Stimulated activated CD8-positive, alpha-beta memory T cell treated with anti-CD3 and anti-CD28 coated beads, Interleukin-2, amount 100 ng/mL, for 48 hours (primary cell): Measurements from ENCODE around the gene GLMP.

Experiments used
- DNase-seq, 2 donors: peaks; one replicate each; pipeline ENCODE4 v3.0.0-alpha.2; 2020; ENCODE audit warnings: low read depth in 2 of 2

Gene GLMP

DNA sequence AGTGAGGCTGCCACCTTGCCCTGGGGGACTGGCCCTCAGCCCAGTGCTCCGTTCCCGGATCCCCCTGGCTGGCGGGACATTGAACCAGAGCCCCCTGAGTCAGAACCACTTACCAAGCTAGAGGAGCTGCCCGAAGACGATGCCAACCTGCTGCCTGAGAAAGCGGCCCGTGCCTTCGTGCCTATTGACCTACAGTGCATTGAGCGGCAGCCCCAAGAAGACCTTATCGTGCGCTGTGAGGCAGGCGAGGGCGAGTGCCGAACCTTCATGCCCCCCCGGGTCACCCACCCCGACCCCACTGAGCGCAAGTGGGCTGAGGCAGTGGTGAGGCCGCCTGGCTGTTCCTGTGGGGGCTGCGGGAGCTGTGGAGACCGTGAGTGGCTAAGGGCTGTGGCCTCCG lies 10.0 kb downstream of the GLMP start:
- DNase-seq: no peak

DNA sequence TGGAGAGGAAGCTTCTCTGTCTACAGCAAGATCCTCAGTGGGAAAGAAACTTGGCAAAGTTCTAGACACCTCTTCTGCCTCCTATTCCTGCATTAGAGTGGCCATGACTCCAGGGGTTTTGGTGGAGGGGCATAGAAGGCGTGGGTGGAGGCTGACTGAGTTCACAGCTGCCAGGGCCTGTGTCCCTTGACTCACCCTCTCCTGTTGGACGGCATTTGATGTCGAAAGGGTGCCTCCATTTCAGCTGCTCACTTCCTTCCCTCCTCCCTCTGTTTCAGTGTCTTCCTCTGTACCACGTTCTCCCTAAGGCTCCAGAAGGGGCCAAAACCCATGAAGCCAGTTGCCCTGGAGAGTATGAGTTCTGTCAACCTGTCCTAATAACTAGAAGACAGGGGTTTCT lies 10.7 kb downstream of the GLMP start:
- no peak for DNase-seq

DNA sequence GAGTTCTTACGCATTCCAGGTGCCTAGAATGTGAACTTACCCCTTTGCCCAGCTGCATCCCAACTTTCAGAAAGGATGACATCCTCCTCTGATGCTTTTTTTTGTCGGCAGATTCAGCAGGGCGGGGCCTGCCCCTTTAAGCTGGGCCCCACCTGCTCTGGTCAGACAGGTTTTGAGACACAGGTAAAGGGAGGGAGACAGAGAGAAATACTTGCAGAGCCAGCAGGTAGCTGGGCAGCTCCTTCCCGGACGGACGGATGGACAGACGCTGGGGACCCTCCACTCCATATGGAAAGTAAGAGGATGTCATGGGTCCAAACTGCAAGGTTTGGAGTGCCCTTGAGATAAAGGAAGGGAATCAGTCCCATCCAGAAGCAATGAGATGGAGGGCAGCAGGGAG lies 11.4 kb downstream of the GLMP start, which contains the start of gene TMEM79:
TSS of gene TMEM79 (plus strand) at position 214 of the 400 bp plus-strand sequence. CDS start 902 bp downstream, outside the sequence.
- DNase-seq: no peak

DNA sequence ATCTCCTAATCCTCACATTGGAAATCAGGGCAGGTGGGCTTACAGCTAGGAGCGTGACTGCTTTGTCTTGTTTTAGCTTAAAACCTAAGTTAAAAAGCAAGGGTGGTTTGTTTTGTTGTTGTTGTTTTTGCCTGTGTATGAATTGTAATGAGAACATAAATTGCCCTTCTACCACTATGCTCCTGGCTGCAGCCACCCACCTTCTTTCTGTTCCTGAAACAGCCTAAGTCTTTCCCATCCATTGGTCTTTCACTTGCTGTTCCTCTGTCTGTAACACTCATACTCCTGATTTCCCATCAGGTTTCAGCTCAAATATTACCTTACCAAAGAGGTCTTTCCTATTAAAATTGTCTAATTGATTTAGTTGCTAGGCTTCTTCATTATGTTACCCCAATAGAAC lies 12.0 kb downstream of the GLMP start:
- no peak for DNase-seq

DNA sequence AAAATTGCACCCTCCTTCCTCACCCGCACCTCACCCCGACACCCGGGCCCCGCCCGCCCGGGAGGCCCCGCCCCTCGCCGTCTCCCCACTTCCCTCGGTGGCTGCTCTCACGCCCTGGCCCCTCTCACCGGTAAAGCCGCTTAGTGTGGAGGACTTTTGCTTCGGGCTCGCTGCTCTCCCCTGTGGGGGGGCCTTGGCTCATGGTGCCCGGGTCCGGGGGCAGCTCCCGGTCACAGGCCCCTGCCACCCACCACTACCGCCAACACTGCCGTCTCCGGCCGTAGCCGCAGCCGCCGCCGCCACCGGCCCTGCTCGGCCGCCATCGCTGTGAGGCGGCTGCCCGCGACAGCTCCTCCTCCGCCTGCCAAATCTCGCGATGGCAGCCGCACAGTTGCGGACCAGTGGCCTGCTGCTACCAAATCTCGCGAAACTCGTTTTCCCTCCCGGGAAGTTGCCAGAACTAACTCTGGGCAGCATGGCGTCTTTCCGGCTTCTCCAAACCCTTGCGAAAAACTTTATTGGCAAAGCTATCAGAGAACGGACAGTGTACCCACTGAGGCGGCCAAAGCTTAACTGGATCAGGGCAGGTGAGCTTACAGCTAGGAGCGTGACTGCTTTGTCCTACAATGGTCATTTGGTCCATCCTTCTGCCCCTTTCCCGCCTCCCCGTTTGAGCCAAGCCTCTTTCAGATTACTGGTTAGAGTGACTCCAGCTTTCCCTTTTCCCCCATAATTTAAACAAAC lies 12.8 kb downstream of the GLMP start, which contains the start of gene SMG5:
TSS of gene SMG5 (minus strand) at position 347 of the 744 bp plus-strand sequence. CDS start at position 202, 145 bp downstream.
- peak; percentile 89 to 93 for DNase-seq

DNA sequence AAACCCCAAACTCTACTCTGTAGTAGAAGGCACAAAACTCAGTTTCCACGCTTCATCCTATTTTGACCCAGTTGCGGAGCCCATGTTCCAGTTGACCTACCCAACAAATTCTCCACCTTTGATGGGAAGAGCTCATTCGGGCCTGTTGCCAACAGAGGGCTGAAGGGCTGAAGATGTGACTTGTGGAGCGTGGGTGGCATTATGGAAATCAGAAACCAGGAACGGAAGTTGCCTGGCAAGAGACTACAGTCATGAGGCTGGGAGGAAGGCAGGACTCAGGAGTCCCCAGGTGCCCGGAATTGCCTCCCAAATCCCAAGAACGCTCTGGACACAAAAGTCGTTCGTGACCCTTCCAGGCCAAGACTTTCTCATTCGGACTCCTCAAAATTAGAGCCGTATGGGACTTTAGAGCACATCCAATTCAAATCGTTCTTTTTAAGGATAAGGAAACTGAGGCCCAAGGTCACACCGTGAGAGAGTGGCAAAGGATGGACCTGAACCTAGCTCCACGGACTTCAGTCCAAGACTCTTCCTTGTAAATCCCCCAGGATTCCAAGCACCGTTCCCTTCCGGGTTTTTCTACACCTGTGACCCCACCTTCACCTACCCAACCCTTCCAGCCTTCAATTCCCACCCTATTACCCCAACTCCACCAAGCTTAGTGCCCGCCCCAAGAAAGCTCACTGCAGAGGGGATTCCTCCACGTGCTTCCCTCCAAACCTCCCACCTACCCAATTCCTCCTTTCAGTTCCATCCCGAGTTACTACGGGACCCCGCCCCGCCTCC lies 13.6 kb downstream of the GLMP start:
- peak in 1 of 2 donors; percentile 5 for DNase-seq

DNA sequence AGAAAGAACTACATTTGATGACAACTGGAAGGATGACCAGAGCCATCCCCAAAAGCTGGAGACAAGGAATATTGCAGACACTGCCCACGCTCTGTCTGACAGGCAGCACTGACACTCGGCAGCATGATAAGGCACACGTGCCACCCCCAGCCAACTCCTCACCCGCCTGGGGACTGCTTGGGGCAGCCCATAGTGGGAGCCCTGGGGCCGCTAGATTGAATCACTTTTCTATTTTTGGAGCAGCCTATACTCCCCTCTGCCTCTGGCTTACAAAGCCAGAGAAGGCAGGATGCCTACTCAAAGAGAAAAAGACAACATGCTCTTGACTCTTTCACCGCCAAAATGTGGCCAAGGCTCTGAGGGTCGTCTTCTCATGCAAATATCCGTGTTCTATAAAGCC lies 14.2 kb downstream of the GLMP start:
- DNase-seq: peak; percentile 37 to 47

DNA sequence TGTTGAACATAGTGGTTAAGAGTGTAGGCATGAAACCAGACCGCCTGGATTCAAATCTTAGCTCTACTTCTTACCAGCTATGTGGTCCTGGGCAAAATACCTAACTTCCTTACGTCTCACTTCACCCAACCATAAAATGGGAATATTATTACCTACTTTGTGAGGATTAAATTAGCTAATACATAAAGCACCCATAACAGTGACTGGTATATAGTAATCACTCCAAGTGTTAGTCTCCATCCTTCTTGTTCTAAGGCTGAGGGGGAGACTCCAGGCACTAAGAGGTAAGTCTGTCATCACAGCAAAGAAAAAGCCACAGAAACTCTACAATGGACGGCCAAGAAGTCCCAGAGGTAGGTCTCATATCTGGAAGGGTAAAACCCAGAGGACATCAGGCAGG lies 15.6 kb downstream of the GLMP start:
- DNase-seq: no peak

DNA sequence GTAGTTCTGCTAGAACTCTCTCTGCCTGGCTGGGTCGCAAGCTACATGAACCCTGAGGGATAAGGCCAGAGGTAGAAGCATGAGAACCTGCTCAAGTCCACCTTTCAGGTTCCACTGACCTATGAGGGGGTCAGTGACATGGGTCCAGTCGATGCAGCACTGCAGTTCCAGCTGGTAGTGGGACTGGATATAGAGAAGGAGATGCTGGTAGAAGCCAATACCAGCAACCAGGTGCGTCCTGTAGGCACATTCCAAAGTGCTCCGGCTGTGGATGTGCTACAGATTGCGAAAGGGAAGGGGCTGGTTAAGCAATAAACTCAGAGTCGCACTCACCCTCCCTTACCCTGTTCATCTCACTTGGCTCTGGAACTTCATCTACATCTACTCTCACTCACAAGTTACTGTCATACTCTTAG lies 18.5 kb downstream of the GLMP start:
- DNase-seq: no peak

DNA sequence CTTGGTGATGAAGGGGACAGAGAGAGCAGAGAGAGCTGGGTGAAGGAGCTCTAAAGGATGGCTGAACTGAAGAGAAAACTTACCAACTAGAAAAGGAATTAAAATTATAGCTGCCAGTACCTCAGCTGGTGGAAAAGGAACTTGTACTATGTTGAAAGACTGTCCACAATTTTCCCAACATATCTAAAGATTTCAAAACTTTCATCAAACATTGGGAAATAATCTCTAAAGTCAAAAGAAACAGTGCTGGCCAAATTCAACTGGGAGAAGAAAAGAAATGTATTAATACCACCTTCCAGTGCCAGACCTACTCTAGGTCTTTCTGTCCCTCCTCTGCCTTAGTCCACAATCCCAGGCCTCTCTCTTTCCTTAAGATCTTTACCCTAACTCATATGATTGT lies 18.9 kb downstream of the GLMP start:
- no peak for DNase-seq

DNA sequence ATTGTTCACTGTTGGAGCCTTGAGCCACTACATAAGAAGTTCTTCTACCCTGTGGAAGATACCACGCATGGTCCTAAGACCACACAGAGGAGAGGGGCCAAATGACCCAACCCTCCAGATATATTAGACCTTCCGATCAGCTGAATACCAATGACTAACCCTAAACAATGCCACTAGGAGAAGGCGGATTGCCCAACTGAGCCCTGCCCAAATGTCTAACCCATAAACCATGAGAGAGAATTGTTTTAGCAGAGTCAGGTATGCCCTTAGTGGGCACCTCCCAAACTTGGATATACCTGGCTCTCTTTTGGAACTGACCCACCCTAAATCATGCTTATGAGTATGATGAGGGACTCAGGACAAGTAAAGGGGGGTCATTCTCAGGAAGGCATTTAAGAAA lies 25.2 kb downstream of the GLMP start:
- no peak for DNase-seq

DNA sequence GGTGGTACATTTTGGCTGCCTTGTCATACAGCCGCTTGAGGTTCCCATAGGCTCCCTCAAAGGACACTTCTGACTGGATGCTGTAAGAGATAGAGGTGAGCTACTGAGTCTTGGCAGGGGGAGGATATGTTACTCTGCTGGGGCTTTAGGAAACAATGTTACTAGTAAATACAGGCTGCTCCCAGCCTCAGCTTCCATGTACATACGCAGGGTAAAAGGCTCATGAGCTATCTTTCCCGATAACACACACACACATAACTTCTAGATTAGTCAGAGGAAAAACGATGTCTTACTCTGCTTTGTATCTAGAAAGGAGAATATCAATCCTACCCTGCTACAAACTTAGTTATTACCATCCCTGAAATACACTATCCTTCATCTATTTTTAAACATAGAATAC lies 27.1 kb downstream of the GLMP start:
- DNase-seq: no peak

DNA sequence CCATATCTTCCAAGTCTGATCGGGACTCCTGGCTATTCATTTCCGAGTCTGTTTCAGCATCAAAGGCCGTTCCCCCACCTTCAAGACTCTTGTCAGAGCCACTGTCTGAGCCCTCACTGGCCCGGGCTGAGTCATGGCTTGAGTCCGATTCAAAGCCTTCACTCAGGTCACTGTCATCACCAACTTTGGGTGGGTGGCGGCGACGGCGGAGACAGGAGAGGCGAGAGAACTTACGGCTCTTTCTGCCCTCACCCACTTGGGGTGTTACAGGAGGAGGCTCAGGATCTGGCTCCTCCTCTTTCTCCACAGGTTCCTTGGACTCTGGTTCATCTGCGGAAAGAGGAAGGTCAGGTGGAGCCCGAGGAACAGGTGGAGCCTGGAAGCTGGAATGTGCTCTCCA lies 29.4 kb downstream of the GLMP start:
- no peak for DNase-seq

DNA sequence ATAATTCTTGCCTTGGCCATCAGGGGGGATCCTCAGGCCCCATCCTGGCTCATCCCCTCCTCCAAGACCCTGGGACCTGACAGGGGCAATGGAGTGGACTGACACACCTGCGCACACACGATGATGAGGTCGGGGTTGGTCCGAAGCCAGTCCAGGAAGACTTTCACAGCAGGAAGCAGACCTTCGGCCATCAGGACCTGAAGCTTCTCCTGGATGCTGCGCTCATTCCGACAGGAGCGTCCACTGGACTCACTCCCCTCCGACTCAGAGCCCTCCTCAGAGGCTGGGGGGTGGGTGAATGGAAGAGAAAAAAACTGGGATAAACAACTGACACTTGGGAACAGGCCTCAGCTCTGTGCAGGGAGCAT lies 32.2 kb downstream of the GLMP start:
- DNase-seq: no peak

DNA sequence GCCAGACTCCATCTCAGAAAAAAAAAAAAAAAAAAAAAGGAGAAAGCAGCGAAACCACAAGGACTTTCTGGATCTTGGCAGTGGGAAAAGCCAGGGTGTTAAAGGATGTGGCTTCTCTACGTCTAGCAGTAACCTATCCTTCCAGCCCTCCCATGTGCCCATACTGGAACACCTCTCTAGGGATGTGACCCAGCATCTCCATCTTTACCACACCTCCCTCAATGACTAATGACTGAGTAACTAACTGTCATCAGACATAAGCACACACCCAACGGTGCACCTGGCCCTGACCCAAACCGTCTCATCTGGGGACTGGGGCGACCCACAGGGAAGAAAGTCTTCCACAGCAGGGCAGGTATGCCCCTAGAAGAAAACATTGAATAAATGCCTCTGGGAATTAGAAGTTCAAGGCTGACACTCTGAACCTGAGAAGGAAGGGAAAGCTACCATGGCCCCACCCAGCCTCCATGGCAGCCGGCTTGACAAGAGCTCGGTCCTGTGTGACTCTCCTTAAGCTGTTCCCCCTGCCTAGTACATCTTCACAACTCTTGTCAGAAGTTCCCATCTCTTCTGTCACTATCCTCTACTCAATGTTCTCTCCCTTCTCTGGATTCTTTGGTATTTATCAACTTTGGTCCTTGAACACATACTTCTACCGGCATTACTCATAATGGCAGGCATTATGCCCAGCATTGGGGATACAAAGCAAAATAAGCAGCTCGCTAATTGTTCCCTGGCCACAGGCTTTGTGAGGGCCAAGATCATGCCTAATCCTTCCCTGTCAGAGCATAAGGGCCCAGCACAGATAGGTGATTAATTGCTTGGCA lies 32.8 kb downstream of the GLMP start:
- DNase-seq: no peak

DNA sequence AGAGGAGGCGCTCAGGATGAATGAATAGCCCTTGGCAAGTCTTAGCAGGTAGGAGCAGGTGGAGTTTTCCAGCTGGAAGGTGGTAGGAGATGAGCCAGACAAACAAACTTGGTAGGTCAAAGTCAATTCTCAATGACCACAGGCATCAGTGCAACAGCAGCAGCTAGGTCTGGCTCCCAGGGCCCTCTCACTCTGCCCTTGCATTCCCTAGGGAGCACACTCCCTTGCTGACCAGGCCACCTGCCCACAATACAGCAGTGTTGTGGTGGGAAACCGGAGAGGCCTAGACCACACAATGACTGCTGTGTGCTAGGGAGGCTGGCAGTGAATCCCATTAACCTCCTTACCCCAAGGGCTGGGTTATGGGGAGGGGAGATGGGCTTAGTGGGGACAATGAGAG lies 34.6 kb downstream of the GLMP start:
- no peak for DNase-seq

DNA sequence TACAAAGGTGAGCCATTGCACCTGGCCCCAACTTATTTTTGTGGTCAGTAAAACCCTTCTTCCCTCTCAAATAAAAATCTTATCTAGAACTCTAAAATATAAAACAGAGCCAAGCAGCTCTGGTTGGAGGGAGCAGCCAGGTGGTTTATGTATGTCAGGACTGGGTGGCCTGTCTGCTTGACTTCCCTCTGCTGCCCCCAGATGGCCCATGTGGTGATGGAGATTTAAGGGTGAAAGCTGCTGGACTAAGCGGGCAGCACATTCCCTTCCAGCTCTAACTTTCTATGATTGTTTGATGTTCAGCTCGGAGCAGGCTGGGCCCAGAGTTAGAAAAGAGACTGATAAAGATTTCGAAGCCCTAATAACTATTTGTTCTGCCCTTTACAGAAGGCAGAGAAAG lies 35.7 kb downstream of the GLMP start:
- DNase-seq: no peak

DNA sequence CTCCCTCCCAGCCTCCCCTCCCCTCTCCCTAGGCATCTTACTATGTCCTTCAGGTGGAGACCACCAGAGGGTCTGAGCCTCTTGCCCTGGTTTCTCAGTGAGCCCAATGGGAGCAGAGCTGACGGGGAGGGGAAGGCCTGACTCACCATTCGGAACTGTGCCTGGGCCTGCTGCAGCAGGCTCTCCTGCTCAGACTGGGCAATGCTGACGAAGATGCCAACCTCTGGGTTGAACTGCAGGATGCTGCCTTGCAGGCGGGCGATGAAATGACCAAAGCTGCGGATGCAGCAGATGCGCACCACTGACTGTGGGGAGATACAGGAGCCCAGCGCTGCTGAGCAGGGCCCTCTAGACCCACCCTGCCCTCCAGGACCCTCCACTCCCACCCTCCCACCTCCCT lies 36.6 kb downstream of the GLMP start:
- DNase-seq: no peak

DNA sequence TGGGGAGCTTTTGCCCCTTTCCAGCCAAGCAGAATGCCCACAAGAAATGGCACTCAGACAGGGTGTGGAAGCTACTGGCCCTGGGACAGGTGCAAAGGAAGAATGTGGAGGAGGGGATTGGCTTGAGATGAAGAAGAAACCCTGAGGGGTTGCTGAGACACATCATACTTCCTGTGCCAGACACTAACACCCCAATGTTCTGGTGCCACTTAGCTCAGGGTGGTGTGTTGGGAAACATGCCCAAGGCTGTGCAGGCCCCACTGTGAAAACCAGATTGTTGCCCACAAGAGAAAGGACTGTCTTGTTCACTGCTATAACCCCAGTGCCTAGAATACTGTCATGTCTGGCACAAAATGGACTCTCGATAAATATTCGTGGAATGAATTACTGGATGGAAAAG lies 37.8 kb downstream of the GLMP start:
- no peak for DNase-seq

DNA sequence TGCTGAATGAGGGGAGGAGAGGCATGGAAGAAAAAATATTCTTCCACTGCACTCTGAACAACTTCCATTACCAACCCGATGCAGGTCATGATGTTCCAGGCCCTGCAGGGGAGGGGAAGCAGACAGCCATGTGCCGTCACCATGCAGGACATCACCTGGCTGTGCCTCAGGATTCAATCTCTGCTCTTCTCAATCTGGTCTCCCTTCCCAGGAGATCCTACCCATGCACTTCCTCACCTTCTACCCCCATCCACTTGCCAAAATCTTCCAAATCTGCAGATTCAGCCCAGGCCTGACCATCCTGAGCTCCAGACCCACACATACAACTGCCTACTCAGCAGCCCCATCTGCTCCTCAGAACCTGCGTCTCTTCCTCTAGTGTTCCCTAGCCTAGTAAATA lies 41.8 kb downstream of the GLMP start:
- DNase-seq: no peak

DNA sequence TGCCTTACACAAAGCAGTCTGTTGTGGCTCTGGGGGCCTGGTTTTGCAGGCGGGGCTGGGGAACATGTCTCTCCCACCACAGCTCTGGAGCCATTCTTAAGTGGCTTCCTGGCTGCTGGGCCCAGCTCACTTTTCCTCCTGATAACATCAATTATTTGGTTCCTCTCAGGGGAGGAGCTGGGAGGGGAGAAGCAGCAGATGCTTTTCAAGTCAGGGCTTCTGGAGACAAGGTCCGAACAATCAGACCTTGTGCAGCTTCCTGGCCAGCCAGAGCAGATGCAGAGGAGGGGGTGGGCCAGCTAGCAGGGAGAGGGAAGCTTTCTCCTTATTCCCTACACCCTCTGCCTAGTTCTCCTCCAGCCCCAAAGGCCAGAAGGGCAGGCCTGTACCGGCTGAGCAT lies 44.0 kb downstream of the GLMP start:
- DNase-seq: no peak

DNA sequence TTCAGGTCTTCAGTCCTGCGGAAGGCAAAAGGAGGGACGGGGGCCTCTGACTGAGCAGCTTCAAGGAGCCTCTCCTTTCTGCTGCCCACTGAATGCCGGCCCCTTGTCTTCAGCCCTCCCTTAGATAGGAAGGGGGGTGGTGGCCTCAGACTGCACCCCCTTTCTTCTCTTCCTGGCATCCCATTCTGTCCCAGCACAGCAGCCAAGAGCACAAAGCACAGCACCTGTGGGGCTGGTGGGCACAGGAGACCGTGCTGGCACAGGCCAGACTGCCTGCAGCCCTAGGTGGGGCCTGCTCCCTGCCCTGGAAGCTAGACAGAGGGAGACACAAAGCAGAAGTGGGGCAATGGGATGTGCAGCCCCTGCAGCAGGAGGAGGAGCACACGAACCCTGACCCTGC lies 45.9 kb downstream of the GLMP start:
- DNase-seq: no peak
